GM12878 (cell line): Measurements from ENCODE around the gene PSPC1.

Experiments used
- MEF2A ChIP-seq: IDR thresholded peaks from 2 replicates; pipeline ENCODE4 v1.6.1; 2011; ENCODE audit warnings: low read depth, mild to moderate bottlenecking, low read length, moderate library complexity; ENCODE audit not compliant: insufficient read depth
- MXI1 ChIP-seq: fragments of 150-350 bp; IDR thresholded peaks from 2 replicates; pipeline ENCODE4 v1.6.1; 2011; ENCODE audit warnings: low read depth, mild to moderate bottlenecking, inconsistent platforms, low read length, improper control_type of control experiment
- POLR2A ChIP-seq: IDR thresholded peaks from 2 replicates; pipeline ENCODE4 v1.6.1; 2011; ENCODE audit warnings: low read depth, mild to moderate bottlenecking, low read length
- POLR2AphosphoS2 ChIP-seq: IDR thresholded peaks from 2 replicates; pipeline ENCODE4 v1.6.1; 2011; ENCODE audit warnings: low read depth, mild to moderate bottlenecking, low read length, improper control_type of control experiment, moderate library complexity
- POLR2AphosphoS5 ChIP-seq: IDR thresholded peaks from 2 replicates; pipeline ENCODE4 v1.6.1; 2011; ENCODE audit warnings: mild to moderate bottlenecking, low read length, inconsistent platforms
- SMAD5 ChIP-seq: IDR thresholded peaks from 2 replicates; pipeline ENCODE4 v1.6.1; 2016; ENCODE audit warnings: antibody characterized with exemption, low read depth
- SMC3 ChIP-seq: IDR thresholded peaks from 2 replicates; pipeline ENCODE4 v1.6.1; 2011; ENCODE audit warnings: low read length, improper control_type of control experiment, borderline replicate concordance
- STAT3 ChIP-seq: IDR thresholded peaks from 2 replicates; pipeline ENCODE4 v1.6.1; 2011; ENCODE audit warnings: low read depth, low read length, improper control_type of control experiment
- YY1 ChIP-seq: IDR thresholded peaks from 2 replicates; pipeline ENCODE4 v1.6.1; 2011; ENCODE audit warnings: low read depth, mild to moderate bottlenecking, low read length
- ZNF274 ChIP-seq: IDR thresholded peaks from one replicate; pipeline ENCODE4 v1.8.0; 2011; ENCODE audit not compliant: insufficient read length, insufficient read depth
- TF ChIP-seq, protein P1 (sequence below): fragments of 450-650 bp; IDR thresholded peaks from 2 replicates; pipeline ENCODE4 v1.6.1; 2014; ENCODE audit warnings: mild to moderate bottlenecking
- TF ChIP-seq, protein P2 (sequence below), 3 experiments: IDR thresholded peaks in 2 of 3; conservative IDR thresholded peaks in 1 of 3; 2 replicates each; pipeline ENCODE4 v1.5.1; 2011; ENCODE audit warnings: low read depth in 3 of 3, low read length in 3 of 3, mild to moderate bottlenecking in 3 of 3, control low read depth in 2 of 3, moderate library complexity in 2 of 3, inconsistent platforms in 1 of 3, mixed read lengths in 1 of 3; ENCODE audit not compliant: control insufficient read depth in 2 of 3, insufficient read depth in 1 of 3; ENCODE audit errors: extremely low read depth in 1 of 3
- TF ChIP-seq, protein P3 (sequence below): fragments of 450-650 bp; IDR thresholded peaks from 2 replicates; pipeline ENCODE4 v1.6.1; 2016; ENCODE audit warnings: mild to moderate bottlenecking

DNA sequence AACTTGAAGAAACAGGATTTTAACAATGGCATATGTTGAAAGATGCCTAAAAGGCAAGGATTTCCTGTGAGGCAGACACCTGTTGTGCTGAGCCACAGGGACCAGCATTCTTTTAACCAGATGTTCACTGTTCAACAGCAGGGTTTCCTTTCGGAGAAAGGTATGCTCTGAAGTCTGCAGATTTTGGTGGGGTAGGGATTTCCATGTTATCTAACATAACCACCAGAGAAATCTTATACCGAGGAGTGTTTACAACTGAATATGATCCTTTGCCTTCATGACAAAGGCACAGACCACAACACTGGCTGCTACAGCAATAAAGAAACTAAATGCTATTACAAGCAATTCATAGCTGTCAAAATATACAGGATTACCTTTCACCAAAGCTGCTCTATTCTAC, 101.2 kb downstream of the PSPC1 start:
- TF ChIP-seq POLR2AphosphoS2 (no peak), MEF2A (no peak), POLR2AphosphoS5 (no peak), MXI1 (no peak), SMAD5 (no peak), STAT3 (no peak), ZNF274 (no peak), SMC3 (no peak), YY1 (no peak), POLR2A (no peak)
- TF ChIP-seq, protein P1, sequence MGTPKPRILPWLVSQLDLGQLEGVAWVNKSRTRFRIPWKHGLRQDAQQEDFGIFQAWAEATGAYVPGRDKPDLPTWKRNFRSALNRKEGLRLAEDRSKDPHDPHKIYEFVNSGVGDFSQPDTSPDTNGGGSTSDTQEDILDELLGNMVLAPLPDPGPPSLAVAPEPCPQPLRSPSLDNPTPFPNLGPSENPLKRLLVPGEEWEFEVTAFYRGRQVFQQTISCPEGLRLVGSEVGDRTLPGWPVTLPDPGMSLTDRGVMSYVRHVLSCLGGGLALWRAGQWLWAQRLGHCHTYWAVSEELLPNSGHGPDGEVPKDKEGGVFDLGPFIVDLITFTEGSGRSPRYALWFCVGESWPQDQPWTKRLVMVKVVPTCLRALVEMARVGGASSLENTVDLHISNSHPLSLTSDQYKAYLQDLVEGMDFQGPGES: no peak
- TF ChIP-seq, protein P2, sequence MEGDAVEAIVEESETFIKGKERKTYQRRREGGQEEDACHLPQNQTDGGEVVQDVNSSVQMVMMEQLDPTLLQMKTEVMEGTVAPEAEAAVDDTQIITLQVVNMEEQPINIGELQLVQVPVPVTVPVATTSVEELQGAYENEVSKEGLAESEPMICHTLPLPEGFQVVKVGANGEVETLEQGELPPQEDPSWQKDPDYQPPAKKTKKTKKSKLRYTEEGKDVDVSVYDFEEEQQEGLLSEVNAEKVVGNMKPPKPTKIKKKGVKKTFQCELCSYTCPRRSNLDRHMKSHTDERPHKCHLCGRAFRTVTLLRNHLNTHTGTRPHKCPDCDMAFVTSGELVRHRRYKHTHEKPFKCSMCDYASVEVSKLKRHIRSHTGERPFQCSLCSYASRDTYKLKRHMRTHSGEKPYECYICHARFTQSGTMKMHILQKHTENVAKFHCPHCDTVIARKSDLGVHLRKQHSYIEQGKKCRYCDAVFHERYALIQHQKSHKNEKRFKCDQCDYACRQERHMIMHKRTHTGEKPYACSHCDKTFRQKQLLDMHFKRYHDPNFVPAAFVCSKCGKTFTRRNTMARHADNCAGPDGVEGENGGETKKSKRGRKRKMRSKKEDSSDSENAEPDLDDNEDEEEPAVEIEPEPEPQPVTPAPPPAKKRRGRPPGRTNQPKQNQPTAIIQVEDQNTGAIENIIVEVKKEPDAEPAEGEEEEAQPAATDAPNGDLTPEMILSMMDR (IDR thresholded peaks at IDR 0.05 in 2 of 3, conservative IDR thresholded peaks at IDR 0.05 in 1 of 3; ENCODE audit: control insufficient read depth in 2 of 3, extremely low read depth in 1 of 3, insufficient read depth in 1 of 3, low read depth in 3 of 3, low read length in 3 of 3): no peak
- TF ChIP-seq, protein P3, sequence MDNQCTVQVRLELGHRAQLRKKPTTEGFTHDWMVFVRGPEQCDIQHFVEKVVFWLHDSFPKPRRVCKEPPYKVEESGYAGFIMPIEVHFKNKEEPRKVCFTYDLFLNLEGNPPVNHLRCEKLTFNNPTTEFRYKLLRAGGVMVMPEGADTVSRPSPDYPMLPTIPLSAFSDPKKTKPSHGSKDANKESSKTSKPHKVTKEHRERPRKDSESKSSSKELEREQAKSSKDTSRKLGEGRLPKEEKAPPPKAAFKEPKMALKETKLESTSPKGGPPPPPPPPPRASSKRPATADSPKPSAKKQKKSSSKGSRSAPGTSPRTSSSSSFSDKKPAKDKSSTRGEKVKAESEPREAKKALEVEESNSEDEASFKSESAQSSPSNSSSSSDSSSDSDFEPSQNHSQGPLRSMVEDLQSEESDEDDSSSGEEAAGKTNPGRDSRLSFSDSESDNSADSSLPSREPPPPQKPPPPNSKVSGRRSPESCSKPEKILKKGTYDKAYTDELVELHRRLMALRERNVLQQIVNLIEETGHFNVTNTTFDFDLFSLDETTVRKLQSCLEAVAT: no peak
